Hematopoietic multipotent progenitor cell (in vitro differentiated cells): ENCODE results near the gene COMT. TPM values are rescaled to one million over a fixed set of nuclear protein-coding genes. Genes with fewer than 3 reads are reported as not detected.
"Not testable (repeated sequence)": the region's sequence is repeated elsewhere in the genome, so short reads cannot be mapped to it uniquely, and the experiment has no call there.

Experiments
- DNase-seq, 3 donors: peaks; one replicate each; pipeline ENCODE4 v3.0.0-alpha.2; 2011 to 2015; ENCODE audit warnings: low read depth in 2 of 3, low spot score in 2 of 3
- total RNA-seq: library from RNA; depleted of rRNA; stranded (reverse); fragments of >200 nt; gene quantifications from one replicate; pipeline ENCODE4 v1.2.3, GENCODE V29; 2012

The COMT gene
- total RNA-seq, 1 donor: 416 TPM

DNA sequence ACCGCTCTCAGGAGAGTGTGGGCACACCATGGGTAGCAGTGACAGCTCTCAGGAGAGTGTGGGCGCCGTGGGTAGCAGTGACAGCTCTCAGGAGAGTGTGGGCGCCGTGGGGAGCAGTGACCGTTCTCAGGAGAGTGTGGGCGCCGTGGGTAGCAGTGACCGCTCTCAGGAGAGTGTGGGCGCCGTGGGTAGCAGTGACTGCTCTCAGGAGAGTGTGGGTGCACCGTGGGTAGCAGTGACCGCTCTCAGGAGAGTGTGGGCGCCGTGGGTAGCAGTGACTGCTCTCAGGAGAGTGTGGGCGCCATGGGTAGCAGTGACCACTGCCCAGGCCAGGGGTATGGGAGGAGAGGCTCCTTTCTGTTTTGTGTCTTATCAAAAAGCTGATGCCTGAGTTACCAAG, 33.7 kb upstream of the COMT start:
- DNase-seq: not testable (repeated sequence)

DNA sequence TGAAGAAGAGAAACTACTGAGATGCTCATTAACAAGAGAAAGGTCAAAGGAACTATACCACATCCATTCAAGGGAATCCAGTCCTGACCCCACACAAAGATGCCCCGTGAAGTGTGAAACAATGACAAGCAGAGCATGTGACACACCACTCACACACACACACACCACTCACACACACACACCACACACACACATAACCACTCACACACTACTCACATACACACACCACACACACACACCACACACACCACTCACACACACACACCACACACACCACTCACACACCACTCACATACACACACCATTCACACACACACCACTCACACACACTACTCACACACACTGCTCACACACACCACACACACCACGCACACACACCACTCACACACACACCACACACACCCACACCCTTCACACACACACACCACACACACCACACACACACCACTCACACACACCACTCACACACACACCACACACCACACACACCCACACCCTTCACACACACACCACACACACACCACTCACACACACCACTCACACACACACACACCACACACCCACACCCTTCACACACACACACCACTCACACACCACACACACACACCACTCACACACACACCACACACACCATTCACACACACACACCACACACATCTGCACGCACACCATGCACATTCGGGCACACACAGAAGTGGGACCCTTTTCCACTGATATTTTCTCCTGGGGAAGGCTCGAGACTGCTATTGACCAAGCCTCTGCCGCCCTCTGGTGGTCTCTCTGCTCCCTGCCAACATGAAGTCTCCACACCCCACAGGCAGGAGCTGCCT, 32.0 kb upstream of the COMT start:
- DNase-seq: peak; percentile 65 to 81 (median 70)

- no peak for DNase-seq
Measured at GRCh38 chr22:19910180-19910744, 31.3 kb upstream of the COMT start.

DNA sequence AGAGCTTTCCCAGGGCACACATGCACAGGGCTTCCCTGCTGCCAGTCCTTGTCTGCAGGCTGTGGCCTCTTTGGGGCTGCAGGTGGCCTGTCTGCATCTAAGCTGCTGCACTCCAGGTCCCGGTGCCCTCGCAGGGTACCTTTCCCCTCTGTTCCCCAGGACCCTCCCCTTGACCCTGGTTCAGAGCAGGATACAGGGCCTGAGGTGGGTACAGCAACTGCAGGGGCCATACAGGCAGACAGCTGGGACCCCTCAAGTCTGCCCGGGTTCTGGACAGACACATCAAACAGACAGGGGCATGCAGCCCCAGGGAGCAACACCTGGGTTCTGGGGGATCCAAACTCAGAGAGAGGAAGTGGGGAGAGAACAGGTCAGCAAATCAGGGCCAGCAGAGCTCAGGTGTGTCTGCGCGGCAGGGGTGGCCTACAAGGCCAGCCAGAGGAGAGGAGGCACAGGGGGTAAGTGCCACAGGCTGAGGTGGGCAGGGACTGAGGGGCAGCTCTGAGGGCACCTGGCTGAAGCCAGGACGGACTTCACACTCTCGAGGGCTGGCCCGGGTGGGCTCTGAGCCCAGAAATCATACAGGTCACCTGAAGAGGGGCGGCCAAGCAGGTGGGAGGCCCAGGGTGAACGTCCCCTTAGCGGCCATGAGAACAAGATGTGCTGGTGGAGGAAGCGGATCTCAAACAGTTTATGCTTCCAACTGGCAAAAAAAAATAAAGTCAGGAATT, 29.9 kb upstream of the COMT start:
- DNase-seq: no peak

GRCh38 chr22:19912271-19912999, 29.1 kb upstream of the COMT start:
- DNase-seq: no peak

DNA sequence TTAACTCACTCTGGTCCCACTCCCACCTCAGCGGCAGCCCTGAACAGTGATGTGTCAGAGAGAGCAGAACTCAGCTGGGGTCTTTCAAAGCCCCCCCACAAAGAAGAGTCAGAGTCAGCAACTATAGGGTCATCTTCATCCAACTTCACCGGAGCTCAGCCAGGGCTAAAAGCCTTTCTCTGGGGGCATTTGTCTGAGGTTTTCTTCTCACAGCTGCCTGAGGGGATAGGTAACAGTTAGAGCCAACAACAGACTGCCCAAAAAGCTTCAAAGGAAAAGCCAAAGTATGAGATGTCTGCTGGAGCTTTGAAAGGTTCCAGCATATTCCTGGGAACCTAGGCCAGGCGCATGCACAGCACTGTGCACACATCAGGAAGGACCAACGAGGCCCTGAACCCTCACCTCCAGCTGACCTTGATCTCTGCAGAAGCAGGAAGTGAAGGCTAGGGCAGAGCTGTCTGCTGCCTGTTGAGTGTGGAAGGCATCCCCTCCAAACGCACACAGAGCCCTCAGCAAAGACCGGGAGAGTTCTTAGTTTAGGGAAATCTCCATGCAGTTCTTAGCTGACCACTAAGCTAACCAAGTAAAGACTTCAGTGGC, 28.1 kb upstream of the COMT start:
- no peak for DNase-seq

GRCh38 chr22:19914201-19914943, 27.2 kb upstream of the COMT start:
- no peak for DNase-seq

DNA sequence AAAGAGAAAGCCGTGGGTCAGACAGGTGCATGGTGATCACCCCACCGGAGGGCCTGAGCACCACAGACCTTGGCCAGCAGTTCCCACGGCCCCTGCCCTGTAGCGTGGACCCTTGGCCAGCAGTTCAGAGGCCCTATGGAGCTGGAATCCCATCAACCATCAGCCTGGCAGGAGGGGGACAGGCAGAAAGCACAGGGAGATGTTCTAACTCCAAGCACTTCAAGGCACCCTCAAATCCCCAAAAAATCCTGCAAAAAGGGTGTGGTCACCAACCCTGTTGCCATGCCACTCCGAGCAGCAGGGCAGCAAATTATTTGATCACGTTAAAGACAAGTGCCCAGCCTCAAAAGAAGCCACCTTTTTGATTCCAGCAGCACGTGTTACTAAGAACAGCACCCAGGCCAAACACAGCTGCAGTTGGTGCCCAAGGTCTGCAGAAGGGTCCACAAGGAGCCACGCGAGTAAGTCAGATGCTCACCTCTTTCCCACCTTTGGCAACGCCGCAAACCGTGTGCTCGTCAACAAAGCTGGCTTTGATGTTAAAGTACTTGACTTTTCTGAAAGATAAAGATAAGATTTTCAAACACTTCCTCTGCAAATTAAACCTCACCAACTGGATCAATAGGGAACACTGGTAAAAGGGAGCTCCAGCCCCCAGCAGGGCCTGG, 26.2 kb upstream of the COMT start:
- no peak for DNase-seq

GRCh38 chr22:19916006-19916405, 25.6 kb upstream of the COMT start:
- no peak for DNase-seq

DNA sequence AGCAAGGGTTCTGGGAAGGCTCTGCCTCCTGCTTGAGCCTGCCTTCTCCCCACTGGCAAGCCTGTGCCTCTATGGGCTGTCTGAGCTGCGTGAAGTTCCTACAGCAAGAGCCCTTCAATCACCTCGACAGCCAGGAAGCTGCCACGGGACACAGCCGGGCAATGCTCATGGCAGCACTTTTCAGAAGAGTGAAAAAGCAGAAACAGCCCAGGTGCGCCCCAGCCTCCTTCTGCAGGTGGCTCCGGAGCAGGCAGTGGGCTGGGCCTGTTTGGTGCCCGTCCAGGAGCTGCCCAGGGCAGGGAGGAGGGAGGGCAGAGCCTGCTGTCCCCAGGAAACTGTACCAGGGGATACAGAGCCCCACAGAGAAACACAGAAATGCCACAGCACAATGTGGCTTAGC, 24.6 kb upstream of the COMT start:
- DNase-seq: no peak

DNA sequence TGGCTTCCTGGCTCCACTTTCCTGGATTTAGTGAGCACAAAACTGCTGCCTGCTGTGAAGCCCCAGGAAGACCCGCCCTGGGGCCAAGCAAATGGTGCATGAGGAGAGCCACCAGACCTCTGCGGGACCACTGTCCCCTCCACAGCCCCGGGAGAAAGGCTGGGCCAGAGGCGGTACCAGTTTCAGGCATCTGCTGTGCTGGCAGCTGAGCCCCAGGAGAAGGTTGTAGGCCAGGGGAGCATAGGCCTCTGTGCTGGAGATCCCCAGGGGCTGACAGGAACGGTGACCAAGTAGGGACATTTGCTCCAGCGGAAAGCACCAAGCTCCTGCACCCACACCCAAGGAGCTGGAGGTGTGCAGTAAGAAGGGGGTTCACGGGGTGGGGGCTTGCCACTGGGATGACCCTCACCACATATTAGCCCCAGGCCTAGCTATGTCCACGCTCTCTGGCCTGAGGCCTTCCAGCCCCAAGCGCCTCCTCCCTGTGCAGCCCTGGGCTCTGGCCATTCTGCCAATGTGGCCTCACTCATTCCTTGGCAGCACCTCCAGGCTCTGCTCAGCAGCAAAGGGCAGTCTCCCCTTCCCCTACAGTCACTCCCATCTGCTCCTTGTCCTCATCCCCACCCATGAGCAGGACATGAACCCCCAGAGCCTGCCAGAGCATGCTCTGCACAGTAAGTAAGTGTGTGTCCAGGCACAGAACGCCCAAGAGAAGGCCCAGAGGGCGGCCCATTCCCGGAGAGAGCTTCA, 24.0 kb upstream of the COMT start:
- no peak for DNase-seq

DNA sequence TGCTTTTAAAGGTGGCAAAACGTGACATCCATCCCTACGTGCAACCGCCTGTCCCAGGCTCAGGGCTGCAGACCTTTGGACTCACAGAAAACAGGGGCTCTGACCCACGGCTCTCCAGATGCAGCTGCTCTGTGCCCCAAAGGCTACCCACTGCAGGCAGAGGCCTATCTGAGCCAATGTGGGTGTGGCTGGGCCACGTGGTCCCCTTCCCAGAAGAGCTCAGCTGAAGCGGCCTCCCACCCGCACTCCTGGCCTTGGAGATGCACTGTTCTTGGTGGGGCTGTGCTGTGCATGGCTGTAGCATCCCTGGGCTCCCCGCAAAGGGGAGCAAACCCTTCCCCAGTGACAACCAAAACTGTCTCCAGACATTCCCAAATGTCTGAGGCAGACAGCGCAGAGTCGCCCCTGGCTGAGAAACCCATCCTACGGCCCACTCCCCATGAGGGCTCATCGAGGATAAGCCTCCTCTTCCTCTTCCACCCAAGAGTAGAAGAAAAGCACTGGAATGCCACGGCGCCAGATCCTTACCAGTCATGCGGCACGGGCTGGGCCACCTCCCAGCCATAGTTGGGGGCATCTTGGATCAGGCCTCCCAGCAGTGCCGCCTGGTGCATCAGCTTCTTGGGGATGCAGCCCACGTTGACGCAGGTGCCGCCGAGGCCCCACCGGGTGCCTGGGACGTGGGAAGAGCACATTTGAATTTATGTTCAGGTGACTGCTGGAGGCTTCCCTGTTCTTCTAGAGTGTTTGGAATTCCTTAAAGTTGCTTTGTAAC, 23.1 kb upstream of the COMT start:
- DNase-seq: no peak

DNA sequence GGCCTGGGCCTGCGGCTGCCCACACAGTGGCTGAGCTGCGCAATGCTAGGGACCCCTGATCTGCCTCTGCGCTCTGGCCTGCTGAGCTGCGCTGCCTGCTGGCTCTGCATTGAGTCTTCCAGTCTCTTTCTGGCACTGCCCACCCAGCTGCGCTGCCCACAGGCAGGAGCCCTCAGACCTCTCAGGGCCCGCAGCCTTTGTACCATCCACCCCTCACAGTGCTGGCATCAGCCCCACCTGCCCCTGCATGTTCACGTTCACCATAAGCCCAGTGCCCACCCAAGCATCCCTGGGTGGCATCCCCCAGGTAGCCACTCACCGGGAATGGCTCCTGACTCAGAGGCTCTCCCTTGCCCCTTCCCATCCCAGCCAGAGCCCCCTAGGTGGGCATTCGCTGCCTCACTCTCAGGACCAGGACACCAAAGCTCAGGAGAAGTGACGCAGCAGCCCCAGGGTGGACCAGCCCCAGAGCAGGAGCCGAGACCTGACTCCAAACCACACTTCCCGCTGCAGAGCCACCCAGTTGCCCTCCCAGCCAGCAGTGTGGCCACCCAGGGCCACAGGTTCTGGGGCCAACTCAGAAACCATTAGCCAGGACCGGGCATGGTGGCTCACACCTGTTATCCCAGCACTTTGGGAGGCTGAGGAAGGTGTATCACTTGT, 21.7 kb upstream of the COMT start:
- no peak for DNase-seq

DNA sequence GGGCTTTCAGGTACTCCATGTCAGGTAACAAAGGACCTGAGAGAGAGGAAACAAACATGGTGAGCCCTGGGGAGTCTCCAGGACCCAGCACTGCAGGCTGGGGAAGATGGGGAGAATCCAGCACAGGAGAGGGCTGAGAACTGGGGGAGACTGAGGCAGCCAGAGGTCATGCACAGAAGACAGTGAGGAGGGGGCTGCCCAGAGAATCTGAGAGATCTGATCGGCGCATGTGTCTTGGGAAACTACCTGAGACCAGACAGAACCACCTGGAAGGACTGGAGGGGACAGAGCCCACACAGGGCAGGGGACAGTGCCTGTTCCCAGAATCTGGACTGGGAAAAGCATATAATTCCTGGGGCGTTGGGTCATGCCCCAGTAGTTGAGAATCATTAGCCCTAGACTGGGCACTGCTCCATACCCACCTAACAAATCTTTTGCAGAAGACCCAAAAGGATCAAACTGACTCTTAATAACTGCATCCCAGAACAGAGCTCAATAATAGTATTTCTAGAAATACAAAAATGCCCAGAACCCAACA, 20.0 kb upstream of the COMT start:
- DNase-seq: no peak

DNA sequence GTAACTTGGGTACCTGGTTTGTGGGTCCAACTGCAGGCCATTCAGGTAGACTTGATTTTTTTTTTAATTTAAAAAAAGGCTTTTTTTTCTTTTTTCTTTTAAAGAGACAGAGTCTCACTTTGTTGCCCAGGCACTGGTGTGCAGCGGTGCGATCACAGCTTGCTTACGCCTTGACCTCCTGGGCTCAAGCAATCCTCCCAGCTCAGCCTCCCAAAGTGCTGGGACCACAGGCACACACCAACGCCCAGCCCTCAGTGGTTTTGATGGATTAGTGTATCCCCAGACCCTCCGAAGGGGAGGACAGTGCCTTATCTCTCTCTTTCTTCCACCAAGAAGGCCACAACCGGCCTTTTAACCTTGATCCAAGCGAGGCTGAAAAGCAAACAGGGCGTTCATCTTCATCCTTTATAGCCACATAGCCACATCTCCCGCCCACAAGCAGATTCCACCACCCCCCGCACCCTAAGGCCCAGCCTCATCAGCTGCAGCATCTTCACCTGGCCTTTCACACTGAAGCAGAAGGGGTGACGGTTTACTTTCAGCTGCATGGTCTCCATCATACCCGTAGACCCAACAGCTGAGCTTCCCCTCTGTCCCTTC, 17.6 kb upstream of the COMT start:
- no peak for DNase-seq

DNA sequence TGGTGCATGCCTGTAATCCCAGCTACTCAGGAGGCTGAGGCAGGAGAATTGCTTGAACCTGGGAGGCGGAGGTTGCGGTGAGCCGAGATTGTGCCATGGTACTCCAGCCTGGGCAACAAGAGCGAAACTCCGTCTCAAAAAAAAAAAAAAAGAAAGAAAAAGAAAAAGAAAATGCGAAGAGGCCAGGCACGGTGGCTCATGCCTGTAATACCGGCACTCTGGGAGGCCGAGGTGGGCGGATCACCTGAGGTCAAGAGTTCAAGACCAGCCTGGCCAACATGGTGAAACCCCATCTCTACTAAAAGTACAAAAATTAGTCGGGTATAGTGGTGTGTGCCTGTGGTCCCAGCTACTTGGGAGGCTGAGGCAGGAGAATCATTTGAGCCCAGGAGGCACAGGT, 15.5 kb upstream of the COMT start:
- not testable (repeated sequence) for DNase-seq

DNA sequence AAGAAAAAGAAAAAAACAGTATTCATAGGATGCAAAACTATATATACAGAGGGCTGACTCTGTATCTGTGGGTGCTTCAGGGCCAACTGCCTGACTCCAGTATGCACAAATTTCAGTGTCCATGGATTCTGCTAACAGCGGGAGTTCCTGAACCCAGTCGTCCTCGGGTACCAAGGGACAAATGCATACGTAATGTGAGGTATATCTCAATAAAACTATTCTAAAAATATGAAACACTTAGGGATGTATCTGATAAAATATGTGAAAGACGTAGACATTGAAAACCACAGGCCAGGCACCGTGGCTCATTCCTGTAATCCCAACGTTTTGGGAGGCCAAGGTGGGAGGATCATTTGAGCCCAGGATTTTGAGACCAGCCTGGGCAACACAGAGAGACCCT, 13.9 kb upstream of the COMT start:
- DNase-seq: no peak
